GM06990 (cell line): ENCODE data around the gene SNW1.

Experiments used
- DNase-seq: peaks from one replicate; pipeline ENCODE4 v3.0.0-alpha.2; 2011; ENCODE audit not compliant: insufficient read length; ENCODE audit errors: extremely low read depth
- H3K27me3 ChIP-seq: replicated peaks from 2 replicates; pipeline ENCODE4 v1.6.0; 2011; ENCODE audit warnings: low read length; ENCODE audit not compliant: control insufficient read depth, insufficient read depth
- H3K36me3 ChIP-seq: 2 replicates; pipeline ENCODE4 v1.5.1; 2011; ENCODE audit warnings: low read length; ENCODE audit not compliant: control insufficient read depth, insufficient read depth
- H3K4me3 ChIP-seq: replicated peaks from 2 replicates; pipeline ENCODE4 v1.5.1; 2011; ENCODE audit warnings: low read depth, mild to moderate bottlenecking, control low read depth, low read length
- TF ChIP-seq, protein P1 (sequence below): IDR thresholded peaks from 2 replicates; pipeline ENCODE4 v1.5.1; 2011; ENCODE audit warnings: low read length, control low read depth, mild to moderate bottlenecking, inconsistent platforms; ENCODE audit not compliant: insufficient read depth, poor library complexity, severe bottlenecking

The SNW1 gene

GRCh38 chr14:77673193-77673592 lies 87.8 kb downstream of the SNW1 start:
- DNase-seq, result no peak
- TF ChIP-seq, protein P1, sequence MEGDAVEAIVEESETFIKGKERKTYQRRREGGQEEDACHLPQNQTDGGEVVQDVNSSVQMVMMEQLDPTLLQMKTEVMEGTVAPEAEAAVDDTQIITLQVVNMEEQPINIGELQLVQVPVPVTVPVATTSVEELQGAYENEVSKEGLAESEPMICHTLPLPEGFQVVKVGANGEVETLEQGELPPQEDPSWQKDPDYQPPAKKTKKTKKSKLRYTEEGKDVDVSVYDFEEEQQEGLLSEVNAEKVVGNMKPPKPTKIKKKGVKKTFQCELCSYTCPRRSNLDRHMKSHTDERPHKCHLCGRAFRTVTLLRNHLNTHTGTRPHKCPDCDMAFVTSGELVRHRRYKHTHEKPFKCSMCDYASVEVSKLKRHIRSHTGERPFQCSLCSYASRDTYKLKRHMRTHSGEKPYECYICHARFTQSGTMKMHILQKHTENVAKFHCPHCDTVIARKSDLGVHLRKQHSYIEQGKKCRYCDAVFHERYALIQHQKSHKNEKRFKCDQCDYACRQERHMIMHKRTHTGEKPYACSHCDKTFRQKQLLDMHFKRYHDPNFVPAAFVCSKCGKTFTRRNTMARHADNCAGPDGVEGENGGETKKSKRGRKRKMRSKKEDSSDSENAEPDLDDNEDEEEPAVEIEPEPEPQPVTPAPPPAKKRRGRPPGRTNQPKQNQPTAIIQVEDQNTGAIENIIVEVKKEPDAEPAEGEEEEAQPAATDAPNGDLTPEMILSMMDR, result no peak
- H3K27me3 ChIP-seq, result no peaks in the 10 kb centered on the region
- peaks cover 9% of the 10 kb centered on the region for H3K36me3 ChIP-seq
- H3K4me3 ChIP-seq, result no peak overlapping the region
